ENCODE results near the gene PCDHB6.
"Not testable (repeated sequence)": the region's sequence is repeated elsewhere in the genome, so short reads cannot be mapped to it uniquely, and the experiment has no call there.

Gene PCDHB6

GRCh38 chr5:141172381-141173204, 22.7 kb downstream of the PCDHB6 start, which contains the start of gene PCDHB7:
Gene PCDHB7 (plus strand): TSS chr5:141172644. CDS start chr5:141172836, 192 bp downstream.
- no peak for DNase-seq

- not testable (repeated sequence) for DNase-seq
These were observed 24.6 kb downstream of the PCDHB6 start for GRCh38 chr5:141174291-141175104.

GRCh38 chr5:141175933-141176332, 26.1 kb downstream of the PCDHB6 start:
- no peak for DNase-seq

- DNase-seq, result not testable (repeated sequence)
These were observed 27.8 kb downstream of the PCDHB6 start, which contains the start of gene PCDHB8 for GRCh38 chr5:141177577-141178191. Gene PCDHB8 (plus strand): TSS chr5:141177790. CDS start chr5:141178035, 245 bp downstream.

- DNase-seq, result not testable (repeated sequence)
These were observed 29.5 kb downstream of the PCDHB6 start for GRCh38 chr5:141179371-141179770.

GRCh38 chr5:141179876-141180275, 30.0 kb downstream of the PCDHB6 start:
- DNase-seq, result not testable (repeated sequence)

- DNase-seq, result no peak
These were observed 30.5 kb downstream of the PCDHB6 start for GRCh38 chr5:141180313-141180712.

- DNase-seq, result no peak
These were observed 32.4 kb downstream of the PCDHB6 start, which contains the start of gene PCDHB16 for GRCh38 chr5:141182248-141182647. Gene PCDHB16 (plus strand): TSS chr5:141182387. CDS start chr5:141182560, 173 bp downstream.

GRCh38 chr5:141184117-141184855, 34.4 kb downstream of the PCDHB6 start:
- DNase-seq, result not testable (repeated sequence)

GRCh38 chr5:141186897-141187512, 37.1 kb downstream of the PCDHB6 start, which contains the start of gene PCDHB9:
Gene PCDHB9 (plus strand): TSS chr5:141187161. CDS start chr5:141187319, 158 bp downstream.
- no peak for DNase-seq

GRCh38 chr5:141188682-141189081, 38.8 kb downstream of the PCDHB6 start:
- not testable (repeated sequence) for DNase-seq

GRCh38 chr5:141189131-141189530, 39.3 kb downstream of the PCDHB6 start:
- DNase-seq, result not testable (repeated sequence)

- DNase-seq, result no peak
These were observed 42.4 kb downstream of the PCDHB6 start, which contains the start of gene PCDHB10 for GRCh38 chr5:141192110-141192725. Gene PCDHB10 (plus strand): TSS chr5:141192353. CDS start chr5:141192553, 200 bp downstream.

GRCh38 chr5:141194332-141194731, 44.5 kb downstream of the PCDHB6 start:
- not testable (repeated sequence) for DNase-seq

GRCh38 chr5:141196363-141196762, 46.5 kb downstream of the PCDHB6 start:
- no peak for DNase-seq

- no peak for DNase-seq
These were observed 49.7 kb downstream of the PCDHB6 start, which contains the start of gene PCDHB11 for GRCh38 chr5:141199359-141200235. Gene PCDHB11 (plus strand): TSS chr5:141199627. CDS start chr5:141199775, 148 bp downstream.

- not testable (repeated sequence) for DNase-seq
These were observed 51.3 kb downstream of the PCDHB6 start for GRCh38 chr5:141201126-141201525.

GRCh38 chr5:141201646-141202045, 51.8 kb downstream of the PCDHB6 start:
- DNase-seq, result not testable (repeated sequence)
